ENCODE measurements around the gene HOXB3.

DNA sequence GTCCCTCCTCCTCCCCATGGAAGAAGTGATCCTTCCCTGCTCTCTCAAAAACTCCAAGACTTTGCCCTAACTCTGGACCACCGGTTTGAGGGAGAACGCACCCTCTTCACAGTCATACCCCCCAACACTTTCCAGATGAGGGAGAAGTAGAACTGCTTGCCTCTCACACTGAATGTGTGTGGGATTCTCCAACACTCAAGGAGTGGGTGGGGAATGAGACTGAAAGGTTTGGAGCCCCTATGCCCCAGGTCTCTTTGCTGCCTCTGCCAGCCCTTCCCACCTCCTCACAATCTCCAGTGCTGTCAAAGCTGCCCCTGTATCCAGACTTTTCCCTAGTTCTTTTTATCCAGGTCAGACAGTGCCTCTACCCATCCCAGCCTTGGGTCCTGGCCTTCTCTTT is 23.3 kb downstream of the HOXB3 start:
- TF ChIP-seq, protein P1, sequence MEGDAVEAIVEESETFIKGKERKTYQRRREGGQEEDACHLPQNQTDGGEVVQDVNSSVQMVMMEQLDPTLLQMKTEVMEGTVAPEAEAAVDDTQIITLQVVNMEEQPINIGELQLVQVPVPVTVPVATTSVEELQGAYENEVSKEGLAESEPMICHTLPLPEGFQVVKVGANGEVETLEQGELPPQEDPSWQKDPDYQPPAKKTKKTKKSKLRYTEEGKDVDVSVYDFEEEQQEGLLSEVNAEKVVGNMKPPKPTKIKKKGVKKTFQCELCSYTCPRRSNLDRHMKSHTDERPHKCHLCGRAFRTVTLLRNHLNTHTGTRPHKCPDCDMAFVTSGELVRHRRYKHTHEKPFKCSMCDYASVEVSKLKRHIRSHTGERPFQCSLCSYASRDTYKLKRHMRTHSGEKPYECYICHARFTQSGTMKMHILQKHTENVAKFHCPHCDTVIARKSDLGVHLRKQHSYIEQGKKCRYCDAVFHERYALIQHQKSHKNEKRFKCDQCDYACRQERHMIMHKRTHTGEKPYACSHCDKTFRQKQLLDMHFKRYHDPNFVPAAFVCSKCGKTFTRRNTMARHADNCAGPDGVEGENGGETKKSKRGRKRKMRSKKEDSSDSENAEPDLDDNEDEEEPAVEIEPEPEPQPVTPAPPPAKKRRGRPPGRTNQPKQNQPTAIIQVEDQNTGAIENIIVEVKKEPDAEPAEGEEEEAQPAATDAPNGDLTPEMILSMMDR (IDR thresholded peaks at IDR 0.05): no peak
- no peak for TF ChIP-seq POLR2A (IDR thresholded peaks at IDR 0.05)
- no peak for TF ChIP-seq EP300 (IDR thresholded peaks at IDR 0.05)
- no peak for TF ChIP-seq POLR2AphosphoS5 (IDR thresholded peaks at IDR 0.05)

Data from sigmoid colon (tissue), 4 donors.